Esophagus squamous epithelium (tissue), 4 donors: Measurements from ENCODE around the gene THAP7.

Experiments used
- POLR2A ChIP-seq, 4 donors: fragments of 450-650 bp; IDR thresholded peaks; one replicate each; pipeline ENCODE4 v1.6.1; 2017; ENCODE audit warnings: antibody characterized with exemption in 4 of 4, mild to moderate bottlenecking in 4 of 4, moderate library complexity in 3 of 4
- TF ChIP-seq, protein P1 (sequence below), 6 experiments: fragments of 450-650 bp in 4 of 6; fragments of 200-600 bp in 2 of 6; sonication (generic) in 2 of 6; IDR thresholded peaks; one replicate each; pipeline ENCODE4 v1.5.1; 2016 to 2019; ENCODE audit warnings: antibody characterized with exemption in 6 of 6, mild to moderate bottlenecking in 4 of 6, moderate library complexity in 4 of 6

DNA sequence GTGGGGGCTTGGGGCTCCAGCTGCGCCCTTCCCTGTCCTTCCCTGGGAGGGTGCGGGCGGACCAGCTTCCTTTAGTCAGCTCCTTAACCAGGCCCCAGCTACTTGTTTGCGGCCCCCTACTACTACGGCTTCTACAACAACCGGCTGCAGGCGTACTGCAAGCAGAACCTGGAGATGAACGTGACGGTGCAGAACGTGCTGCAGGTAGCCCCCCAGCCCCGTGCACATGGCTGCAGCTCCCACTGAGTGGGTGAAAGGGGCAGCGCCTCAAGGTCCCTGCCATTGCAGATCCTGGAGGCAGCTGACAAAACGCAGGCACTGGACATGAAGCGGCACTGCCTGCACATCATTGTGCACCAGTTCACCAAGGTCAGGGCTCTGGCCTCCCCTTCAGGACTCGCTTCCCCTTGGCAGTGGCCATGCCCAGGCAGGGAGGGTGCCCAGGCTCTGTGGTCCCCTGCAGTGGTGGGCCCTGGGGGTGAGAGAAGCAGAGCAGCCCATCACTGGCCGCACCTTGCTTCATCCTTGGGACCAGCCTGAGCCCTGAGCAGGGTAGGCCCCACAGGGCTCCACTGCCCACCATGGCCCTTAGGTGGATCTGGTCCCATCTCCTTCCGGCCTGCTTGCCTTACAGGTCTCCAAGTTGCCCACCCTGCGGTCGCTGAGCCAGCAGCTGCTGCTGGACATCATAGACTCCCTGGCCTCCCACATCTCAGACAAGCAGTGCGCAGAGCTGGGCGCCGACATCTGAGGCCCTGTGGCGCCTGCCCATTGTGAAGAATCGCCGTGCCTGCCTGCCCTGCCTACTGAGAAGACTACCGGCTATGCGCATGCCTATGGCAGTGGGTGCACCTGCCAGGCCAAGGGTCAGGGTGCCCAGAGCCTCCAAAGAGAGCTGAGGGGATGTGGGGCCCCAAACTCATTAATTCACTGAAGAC, 5.1 kb downstream of the THAP7 start:
- TF ChIP-seq, protein P1, sequence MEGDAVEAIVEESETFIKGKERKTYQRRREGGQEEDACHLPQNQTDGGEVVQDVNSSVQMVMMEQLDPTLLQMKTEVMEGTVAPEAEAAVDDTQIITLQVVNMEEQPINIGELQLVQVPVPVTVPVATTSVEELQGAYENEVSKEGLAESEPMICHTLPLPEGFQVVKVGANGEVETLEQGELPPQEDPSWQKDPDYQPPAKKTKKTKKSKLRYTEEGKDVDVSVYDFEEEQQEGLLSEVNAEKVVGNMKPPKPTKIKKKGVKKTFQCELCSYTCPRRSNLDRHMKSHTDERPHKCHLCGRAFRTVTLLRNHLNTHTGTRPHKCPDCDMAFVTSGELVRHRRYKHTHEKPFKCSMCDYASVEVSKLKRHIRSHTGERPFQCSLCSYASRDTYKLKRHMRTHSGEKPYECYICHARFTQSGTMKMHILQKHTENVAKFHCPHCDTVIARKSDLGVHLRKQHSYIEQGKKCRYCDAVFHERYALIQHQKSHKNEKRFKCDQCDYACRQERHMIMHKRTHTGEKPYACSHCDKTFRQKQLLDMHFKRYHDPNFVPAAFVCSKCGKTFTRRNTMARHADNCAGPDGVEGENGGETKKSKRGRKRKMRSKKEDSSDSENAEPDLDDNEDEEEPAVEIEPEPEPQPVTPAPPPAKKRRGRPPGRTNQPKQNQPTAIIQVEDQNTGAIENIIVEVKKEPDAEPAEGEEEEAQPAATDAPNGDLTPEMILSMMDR (IDR thresholded peaks at IDR 0.05) = no peak
- TF ChIP-seq POLR2A (IDR thresholded peaks at IDR 0.05) = no peak
